Fibroblast of the aortic adventitia (primary cell): Measurements from ENCODE around the gene LMTK3. TPM values are rescaled to one million over a fixed set of nuclear protein-coding genes. Genes with fewer than 3 reads are reported as not detected.
"Not testable (repeated sequence)": the region's sequence is repeated elsewhere in the genome, so short reads cannot be mapped to it uniquely, and the experiment has no call there.

Source experiments
- DNase-seq: peaks from one replicate; pipeline ENCODE4 v3.0.0-alpha.2; 2010; ENCODE audit warnings: low read depth
- H3K4me3 ChIP-seq: 2 replicates; pipeline ENCODE4 v1.5.1; 2011; ENCODE audit warnings: low read depth, mild to moderate bottlenecking, control low read depth, low read length, moderate library complexity
- total RNA-seq: library from RNA; depleted of rRNA; stranded (reverse); fragments of >200 nt; gene quantifications from 2 replicates; pipeline ENCODE4 v1.2.3, GENCODE V29; 2012; ENCODE audit warnings: low replicate concordance
- TF ChIP-seq, protein P1 (sequence below): IDR thresholded peaks from 2 replicates; pipeline ENCODE4 v1.5.1; 2011; ENCODE audit warnings: mild to moderate bottlenecking, low read length, control low read depth, inconsistent platforms; ENCODE audit not compliant: insufficient read depth

Gene LMTK3
- total RNA-seq, 1 donor = not detected

DNA sequence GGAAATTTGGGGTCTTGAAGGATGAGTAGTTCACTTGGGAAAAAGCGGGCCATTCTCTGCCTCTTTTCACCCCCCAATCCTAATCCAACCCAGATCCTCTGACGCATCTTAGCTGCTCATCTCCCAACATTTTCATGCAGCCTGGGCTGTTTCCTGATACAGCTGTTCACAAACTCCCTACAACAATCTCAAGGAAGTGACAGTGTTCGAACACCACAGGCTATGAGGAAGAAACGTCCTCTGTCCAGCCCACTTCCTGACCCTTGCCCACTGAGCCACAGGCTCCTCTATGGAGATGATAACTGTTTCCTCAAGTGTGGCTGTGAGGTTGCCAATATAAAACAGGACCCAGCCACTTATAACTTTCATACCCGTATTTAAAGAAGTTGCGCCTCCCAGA is 16.2 kb downstream of the LMTK3 start:
- no peak for DNase-seq
- TF ChIP-seq, protein P1, sequence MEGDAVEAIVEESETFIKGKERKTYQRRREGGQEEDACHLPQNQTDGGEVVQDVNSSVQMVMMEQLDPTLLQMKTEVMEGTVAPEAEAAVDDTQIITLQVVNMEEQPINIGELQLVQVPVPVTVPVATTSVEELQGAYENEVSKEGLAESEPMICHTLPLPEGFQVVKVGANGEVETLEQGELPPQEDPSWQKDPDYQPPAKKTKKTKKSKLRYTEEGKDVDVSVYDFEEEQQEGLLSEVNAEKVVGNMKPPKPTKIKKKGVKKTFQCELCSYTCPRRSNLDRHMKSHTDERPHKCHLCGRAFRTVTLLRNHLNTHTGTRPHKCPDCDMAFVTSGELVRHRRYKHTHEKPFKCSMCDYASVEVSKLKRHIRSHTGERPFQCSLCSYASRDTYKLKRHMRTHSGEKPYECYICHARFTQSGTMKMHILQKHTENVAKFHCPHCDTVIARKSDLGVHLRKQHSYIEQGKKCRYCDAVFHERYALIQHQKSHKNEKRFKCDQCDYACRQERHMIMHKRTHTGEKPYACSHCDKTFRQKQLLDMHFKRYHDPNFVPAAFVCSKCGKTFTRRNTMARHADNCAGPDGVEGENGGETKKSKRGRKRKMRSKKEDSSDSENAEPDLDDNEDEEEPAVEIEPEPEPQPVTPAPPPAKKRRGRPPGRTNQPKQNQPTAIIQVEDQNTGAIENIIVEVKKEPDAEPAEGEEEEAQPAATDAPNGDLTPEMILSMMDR = no peak
- no peak overlapping the region for H3K4me3 ChIP-seq

DNA sequence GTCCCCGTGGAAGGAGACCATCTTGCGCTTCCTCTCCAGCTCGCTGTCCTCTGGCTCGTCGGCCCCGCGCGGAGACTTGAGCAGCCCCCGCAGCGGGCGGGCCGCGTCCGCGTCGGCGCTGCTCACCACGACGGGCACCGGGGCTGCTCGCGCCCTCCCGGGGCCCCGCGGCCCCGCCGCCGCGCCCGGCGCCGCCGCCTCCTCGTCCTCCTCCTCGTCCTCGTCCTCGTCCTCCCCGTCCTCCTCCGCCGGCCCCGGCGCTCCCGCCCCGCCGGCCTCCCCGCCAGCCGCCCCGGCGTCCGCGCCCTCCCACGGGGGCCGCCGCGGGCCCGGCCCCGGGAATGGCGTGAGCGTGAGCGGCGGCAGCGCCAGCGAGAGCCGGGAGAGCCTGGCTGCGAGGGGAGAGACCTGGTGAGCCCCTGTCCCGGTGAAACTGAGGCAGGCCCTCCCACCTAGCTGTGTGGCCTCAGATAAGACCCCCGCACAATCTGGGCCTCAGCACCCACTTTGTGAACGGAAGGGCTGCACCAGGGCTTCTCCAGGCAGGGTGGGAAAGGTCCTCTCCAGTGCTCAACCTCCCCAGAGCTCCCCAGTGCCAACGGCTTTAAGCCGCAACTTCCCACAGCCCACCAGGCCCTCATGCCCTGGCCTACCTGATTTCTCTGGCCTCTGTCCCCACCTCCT is 17.8 kb downstream of the LMTK3 start:
- TF ChIP-seq, protein P1 = no peak
- H3K4me3 ChIP-seq = peak overlapping the region; percentile 80
- no peak for DNase-seq

DNA sequence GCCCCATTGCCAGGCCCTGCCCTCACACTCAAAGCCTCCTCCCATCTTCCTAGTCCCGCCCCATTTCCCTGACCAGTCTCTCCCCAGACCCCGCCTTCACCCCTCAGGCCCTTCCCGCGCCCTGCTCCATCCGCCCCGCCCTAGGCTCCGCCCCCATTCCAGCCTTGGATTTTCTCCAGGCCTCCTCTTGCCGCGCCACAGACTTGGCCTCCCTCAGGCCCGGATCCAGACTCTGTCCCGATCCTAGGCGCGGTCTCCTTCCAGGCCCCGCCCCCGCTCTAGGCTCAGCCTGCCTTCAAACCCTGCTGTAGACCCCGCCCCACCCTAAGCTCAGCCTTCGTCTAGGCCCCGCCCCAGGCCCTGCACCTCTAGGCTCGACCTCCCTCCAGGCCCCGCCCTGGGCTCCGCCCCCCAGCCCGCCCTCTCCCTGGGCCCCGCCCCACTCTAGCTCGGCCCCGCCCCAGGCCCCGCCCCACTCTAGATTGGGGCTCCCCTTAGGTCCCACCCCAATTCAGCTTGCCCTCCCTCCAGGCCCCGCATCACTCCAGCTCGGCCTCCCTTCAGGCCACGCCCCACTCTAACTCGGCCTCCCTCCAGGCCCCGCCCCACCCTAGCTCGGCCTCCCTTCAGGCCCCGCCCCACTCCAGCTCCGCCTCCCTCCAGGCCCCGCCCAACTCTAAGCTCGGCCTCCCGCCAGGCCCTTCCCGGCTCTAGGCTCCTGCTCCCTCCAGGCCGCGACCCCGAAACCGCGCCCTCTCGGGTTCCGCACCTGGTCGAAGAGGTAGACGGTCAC is 18.5 kb downstream of the LMTK3 start:
- DNase-seq = peak; percentile 99
- peak overlapping the region; percentile 80 for H3K4me3 ChIP-seq
- TF ChIP-seq, protein P1 = no peak

DNA sequence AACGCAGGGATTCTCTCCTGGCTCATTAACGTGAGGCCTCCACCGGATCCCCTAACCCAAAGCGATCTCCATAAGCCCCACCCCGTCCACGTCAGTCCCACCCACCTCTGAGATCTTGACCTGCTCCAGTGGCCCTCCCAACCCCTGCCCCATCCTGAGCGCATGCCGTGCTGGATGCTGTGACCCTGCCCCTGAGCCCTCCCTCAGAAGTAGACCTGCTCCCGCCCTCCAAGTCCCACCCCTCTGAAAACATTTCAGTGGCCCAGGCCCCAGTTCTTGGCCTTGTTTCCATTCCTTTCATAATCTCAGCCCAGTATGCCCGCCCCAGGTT is 19.9 kb downstream of the LMTK3 start:
- DNase-seq = no peak
- TF ChIP-seq, protein P1 = no peak
- no peak overlapping the region for H3K4me3 ChIP-seq

DNA sequence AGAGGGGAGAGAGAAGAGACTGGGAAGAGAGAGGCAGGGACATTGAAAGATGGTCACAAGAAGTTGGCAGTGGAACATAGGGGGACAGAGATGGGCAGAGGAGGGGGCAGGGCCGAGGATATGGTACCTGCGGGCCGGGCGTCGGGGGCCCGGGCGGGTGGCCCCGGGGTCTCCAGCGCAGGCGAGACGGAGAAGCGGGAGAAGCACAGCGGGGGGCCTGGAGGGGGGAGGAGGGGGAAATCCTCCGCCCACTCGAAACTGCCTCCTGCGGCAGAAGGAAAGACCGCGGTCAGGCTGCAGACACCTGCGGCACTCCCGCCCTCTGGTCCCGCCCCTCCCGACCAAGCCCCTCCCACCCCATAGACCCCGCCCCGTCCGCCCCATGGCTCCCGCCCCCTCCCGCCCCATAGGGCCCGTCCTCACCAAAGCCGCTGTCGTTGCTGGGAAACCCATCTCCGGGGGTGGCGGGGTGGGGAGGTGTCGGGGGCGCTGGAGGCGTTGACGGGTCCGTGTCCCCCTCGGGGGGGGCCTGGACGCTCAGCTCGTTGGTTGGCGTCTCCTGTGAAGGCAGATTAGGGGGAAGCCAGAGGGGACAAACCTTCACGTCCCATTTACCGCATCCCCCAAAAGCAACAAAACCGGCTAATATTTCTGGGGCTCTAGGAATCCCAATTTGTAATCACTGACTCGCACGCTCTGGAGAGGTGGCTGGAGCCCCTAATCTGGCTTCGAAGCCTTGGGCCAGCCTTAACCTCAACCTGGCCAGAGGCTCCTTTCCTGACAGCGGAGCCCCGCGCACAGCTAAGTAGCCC is 20.4 kb downstream of the LMTK3 start:
- no peak overlapping the region for H3K4me3 ChIP-seq
- TF ChIP-seq, protein P1 = no peak
- DNase-seq = no peak

DNA sequence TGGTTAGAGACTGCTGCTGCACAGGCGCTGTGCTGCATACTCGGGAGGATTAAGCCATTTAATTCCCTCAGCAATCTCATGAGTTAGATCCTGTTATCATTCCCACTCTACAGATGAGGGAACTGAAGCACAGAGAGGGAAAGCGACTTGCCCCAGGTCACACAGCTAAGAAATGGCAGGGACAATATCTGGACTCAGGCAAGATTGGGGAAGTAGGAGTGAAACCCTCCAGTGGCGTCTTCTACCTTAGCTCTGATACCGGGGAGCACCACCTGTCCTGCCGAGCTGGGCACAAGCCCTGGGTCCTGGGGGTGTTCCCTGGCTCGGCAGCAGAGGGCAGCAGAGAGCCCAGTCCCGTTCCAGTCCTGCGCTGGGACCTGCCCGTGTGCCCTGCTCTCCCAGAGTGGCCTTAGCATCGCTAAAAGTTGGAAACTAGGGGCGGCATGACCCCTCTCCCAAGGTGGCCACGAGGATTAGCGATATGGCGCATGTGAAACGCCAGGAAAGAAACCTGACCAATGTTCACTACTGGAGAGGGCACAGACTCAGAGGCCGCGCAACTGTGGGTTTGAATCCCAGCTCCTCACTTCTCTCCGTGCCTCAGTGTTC is 21.9 kb downstream of the LMTK3 start:
- H3K4me3 ChIP-seq = no peak overlapping the region
- TF ChIP-seq, protein P1 = peak; percentile 96
- DNase-seq = peak; percentile 52

DNA sequence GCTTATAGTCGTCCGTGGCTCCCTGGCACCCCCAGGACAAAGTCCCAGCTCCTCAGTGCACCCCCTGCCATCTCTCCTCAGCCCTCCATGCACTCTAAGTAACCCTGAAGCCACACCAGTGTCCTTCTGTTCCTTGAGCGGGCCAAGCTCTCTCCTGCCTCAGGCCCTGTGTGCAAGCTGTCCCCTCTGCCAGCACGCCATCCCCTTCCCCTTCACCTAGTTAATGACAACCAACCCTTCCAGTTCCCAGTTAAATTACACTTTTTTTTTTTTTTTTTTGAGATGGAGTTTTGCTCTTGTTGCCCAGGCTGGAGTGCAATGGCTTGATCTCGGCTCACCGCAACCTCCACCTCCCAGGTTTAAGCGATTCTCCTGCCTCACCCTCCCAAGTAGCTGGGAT is 23.2 kb downstream of the LMTK3 start:
- not testable (repeated sequence) for DNase-seq, H3K4me3 ChIP-seq
